Kidney (tissue), 14 donors: ENCODE data around the gene NPHP4. TPM values are rescaled to one million over a fixed set of nuclear protein-coding genes. Genes with fewer than 3 reads are reported as not detected.

ENCODE experiments used
- DNase-seq, 5 donors: peaks; one replicate each; pipeline ENCODE4 v3.0.0-alpha.2; 2013 to 2020
- FAIRE-seq: peaks from 2 replicates; lab custom pipeline; 2012; peaks lifted over from hg19 to GRCh38; lab: Jason Lieb, UNC
- H3K27ac ChIP-seq, 2 donors: one replicate each; pipeline ENCODE4 v1.7.0; 2013; ENCODE audit warnings: low read depth in 2 of 2, low read length in 2 of 2, inconsistent platforms in 1 of 2
- H3K27me3 ChIP-seq: one replicate; pipeline ENCODE4 v1.7.1; 2013; ENCODE audit warnings: low read length, inconsistent platforms; ENCODE audit not compliant: control insufficient read depth, insufficient read depth
- H3K36me3 ChIP-seq, 3 donors: one replicate each; pipeline versions ENCODE4 v1.7.0 to v1.7.1; 2013; ENCODE audit warnings: low read length in 3 of 3, control low read depth in 1 of 3, inconsistent platforms in 1 of 3; ENCODE audit not compliant: insufficient read depth in 3 of 3, control insufficient read depth in 2 of 3
- H3K4me1 ChIP-seq, 3 donors: one replicate each; pipeline versions ENCODE4 v1.7.0 to v1.7.1; 2013; ENCODE audit warnings: low read length in 3 of 3, inconsistent platforms in 1 of 3, low read depth in 1 of 3; ENCODE audit not compliant: control insufficient read depth in 2 of 3, insufficient read depth in 2 of 3
- H3K4me3 ChIP-seq, 3 donors: one replicate each; pipeline versions ENCODE4 v1.7.0 to v1.8.1; 2013; ENCODE audit warnings: low read length in 3 of 3, control low read depth in 1 of 3, inconsistent platforms in 1 of 3
- H3K9ac ChIP-seq, 3 donors: one replicate each; pipeline versions ENCODE4 v1.7.0 to v1.7.1; 2013; ENCODE audit warnings: low read length in 3 of 3, control low read depth in 1 of 3, inconsistent platforms in 1 of 3
- H3K9me3 ChIP-seq, 3 donors: one replicate each; pipeline versions ENCODE4 v1.7.0 to v1.7.1; 2013; ENCODE audit warnings: low read length in 3 of 3, control low read depth in 1 of 3, inconsistent platforms in 1 of 3; ENCODE audit not compliant: control insufficient read depth in 2 of 3, insufficient read depth in 1 of 3
- CTCF ChIP-seq: IDR thresholded peaks from 3 replicates; pipeline ENCODE4 v1.5.1; 2012; ENCODE audit warnings: mild to moderate bottlenecking, moderate library complexity, borderline replicate concordance; ENCODE audit not compliant: insufficient read depth; ENCODE audit errors: extremely low read depth
- intact Hi-C: fragments of 100-400 bp; cut with DNase I; formaldehyde crosslinking; loops from one replicate; pipeline ENCODE4 v1.11.1; 2022
- polyA plus RNA-seq: library from polyadenylated mRNA; stranded (reverse); fragments of 350-450 nt; fragmentation: Illumina TruSeq; extraction: RNeasy Lipid Tissue Mini Kit (QIAGEN cat#74804); gene quantifications from one replicate; pipeline ENCODE4 v1.2.3, GENCODE V29; 2014; ENCODE audit warnings: low read depth, low replicate concordance; ENCODE audit not compliant: insufficient read depth
- total RNA-seq: library from RNA; stranded (reverse); fragmentation: NEBNext Ultra II Directional; extraction: Animal tissue kit (Norgen Biotek cat#: 25700); gene quantifications from one replicate; pipeline ENCODE4 v1.2.1, GENCODE V29; 2021
- donor health status: control.
- donor health status: control.
- donor health status: control.
- donor health status: control.
- donor health status: control.
- donor health status: DM: yes; HTN: yes; CAD: no.
- donor health status: Normal renal cell carcinoma (clear cell type).

Gene NPHP4
- total and polyA plus RNA-seq, 2 donors from 2014 or later, result 2.9 to 16.1 TPM

- Histone ChIP-seq H3K27ac (no peak overlapping the region), H3K9ac (no peak overlapping the region), H3K4me1 (no peaks in the 10 kb centered on the region), H3K4me3 (no peak overlapping the region), H3K27me3 (no peaks in the 10 kb centered on the region), H3K9me3 (peaks cover 0 to 3% (median 2%) of the 10 kb centered on the region in 3 donors), H3K36me3 (peaks cover 2 to 11% (median 7%) of the 10 kb centered on the region in 3 donors)
- TF ChIP-seq CTCF, result no peak
- DNase-seq, result no peak
- intact Hi-C loops, result no loop called here
- FAIRE-seq, result no peak
Observed at GRCh38 chr1:5873556-5873955, 118.7 kb downstream of the NPHP4 start.

GRCh38 chr1:5872886-5873285, 119.3 kb downstream of the NPHP4 start:
- FAIRE-seq (no peak), DNase-seq (no peak)
- Histone ChIP-seq H3K4me1 (no peaks in the 10 kb centered on the region), H3K9me3 (peaks cover 0 to 3% (median 2%) of the 10 kb centered on the region in 3 donors), H3K36me3 (peaks cover 4 to 11% (median 8%) of the 10 kb centered on the region in 3 donors), H3K27ac (no peak overlapping the region), H3K4me3 (no peak overlapping the region), H3K27me3 (no peaks in the 10 kb centered on the region), H3K9ac (no peak overlapping the region)
- intact Hi-C loops, result no loop called here
- TF ChIP-seq CTCF, result no peak

- Histone ChIP-seq H3K4me3 (no peak overlapping the region), H3K36me3 (peaks cover 4 to 12% (median 11%) of the 10 kb centered on the region in 3 donors), H3K9ac (no peak overlapping the region), H3K4me1 (no peaks in the 10 kb centered on the region), H3K9me3 (peaks cover 0 to 3% (median 2%) of the 10 kb centered on the region in 3 donors), H3K27ac (no peak overlapping the region), H3K27me3 (no peaks in the 10 kb centered on the region)
- no peak for TF ChIP-seq CTCF
- FAIRE-seq, result no peak
- intact Hi-C loops, result no loop called here
- no peak for DNase-seq
Observed at GRCh38 chr1:5868931-5869500, 123.2 kb downstream of the NPHP4 start.
